SK-N-SH (cell line): ENCODE results near the gene TICAM2. TPM values are rescaled to one million over a fixed set of nuclear protein-coding genes. Genes with fewer than 3 reads are reported as not detected.

Experiments used
- CTCF ChIA-PET: fragments of 300-600, 350-600 bp; formaldehyde crosslinking; extraction: SDS; loops from one replicate; lab custom pipeline; 2021; lab: Yijun Ruan, JAX
- POLR2A ChIA-PET: fragments of 350-600 bp; sonication (Branson Sonifier 250); formaldehyde crosslinking; extraction: SDS; loops from one replicate; lab custom pipeline; 2020; ENCODE audit warnings: antibody characterized with exemption, inconsistent platforms; lab: Yijun Ruan, JAX
- DNase-seq: peaks from one replicate; pipeline ENCODE4 v3.0.0; 2012
- H2AFZ ChIP-seq: fragments of 200-600 bp; sonication (generic); 2 replicates; pipeline ENCODE4 v1.8.1; 2016; ENCODE audit warnings: antibody characterized with exemption, mild to moderate bottlenecking, low read depth
- H3F3A ChIP-seq: fragments of 200-600 bp; sonication (generic); replicated peaks from 2 replicates; pipeline ENCODE3; 2016; ENCODE audit warnings: antibody characterized with exemption, mild to moderate bottlenecking; ENCODE audit not compliant: insufficient read depth
- H3K27ac ChIP-seq, 2 experiments: fragments of 200-500 bp in 1 of 2; fragments of 200-600 bp in 1 of 2; sonication (Bioruptor generic) in 1 of 2; sonication (generic), shearing (Covaris generic) in 1 of 2; 2 replicates each; pipeline versions ENCODE4 v1.5.1 to v1.6.1; 2014 to 2016; ENCODE audit warnings: low read depth in 2 of 2, inconsistent platforms in 1 of 2, low read length in 1 of 2, mild to moderate bottlenecking in 1 of 2, mixed read lengths in 1 of 2
- H3K27me3 ChIP-seq: fragments of 200-600 bp; sonication (generic), shearing (Covaris generic); 2 replicates; pipeline ENCODE4 v1.6.1; 2016; ENCODE audit warnings: mixed run types; ENCODE audit not compliant: insufficient read depth
- H3K36me3 ChIP-seq, 2 experiments: fragments of 200-500 bp in 1 of 2; fragments of 200-600 bp in 1 of 2; sonication (Bioruptor generic) in 1 of 2; sonication (generic) in 1 of 2; replicated peaks in 1 of 2; 2 replicates each; pipeline versions ENCODE3 to v1.5.1; 2014 to 2016; ENCODE audit warnings: low read length in 1 of 2, mild to moderate bottlenecking in 1 of 2; ENCODE audit not compliant: insufficient read depth in 2 of 2, control insufficient read depth in 1 of 2
- H3K4me1 ChIP-seq, 2 experiments: fragments of 200-500 bp in 1 of 2; fragments of 200-600 bp in 1 of 2; sonication (Bioruptor generic) in 1 of 2; sonication (generic), shearing (Covaris generic) in 1 of 2; 2 replicates each; pipeline versions ENCODE4 v1.5.1 to v1.6.1; 2014 to 2016; ENCODE audit warnings: low read depth in 1 of 2, low read length in 1 of 2, mixed run types in 1 of 2; ENCODE audit not compliant: insufficient read depth in 2 of 2, control insufficient read depth in 1 of 2
- H3K4me2 ChIP-seq: fragments of 200-600 bp; sonication (generic), shearing (Covaris generic); 2 replicates; pipeline ENCODE4 v1.6.1; 2017; ENCODE audit warnings: mixed run types
- H3K4me3 ChIP-seq, 2 experiments: fragments of 200-500 bp in 1 of 2; fragments of 200-600 bp in 1 of 2; sonication (Bioruptor generic) in 1 of 2; sonication (generic), shearing (Covaris generic) in 1 of 2; 2 replicates each; pipeline versions ENCODE4 v1.5.1 to v1.8.1; 2014 to 2016; ENCODE audit warnings: low read depth in 2 of 2, inconsistent platforms in 1 of 2, low read length in 1 of 2, mild to moderate bottlenecking in 1 of 2, mixed read lengths in 1 of 2, moderate library complexity in 1 of 2
- H3K79me2 ChIP-seq: fragments of 200-600 bp; sonication (generic); 2 replicates; pipeline ENCODE4 v1.8.1; 2017; ENCODE audit warnings: mild to moderate bottlenecking; ENCODE audit not compliant: insufficient read depth
- H3K9ac ChIP-seq: fragments of 200-600 bp; sonication (generic); 2 replicates; pipeline ENCODE4 v1.6.1; 2017; ENCODE audit warnings: mixed run types
- H3K9me2 ChIP-seq: fragments of 200-600 bp; sonication (generic); 2 replicates; pipeline ENCODE4 v1.6.1; 2017; ENCODE audit warnings: mixed run types
- H3K9me3 ChIP-seq: fragments of 200-600 bp; sonication (generic); 2 replicates; pipeline ENCODE4 v1.6.1; 2017; ENCODE audit warnings: mixed run types, mild to moderate bottlenecking, moderate library complexity
- H4K20me1 ChIP-seq: fragments of 200-600 bp; sonication (generic); 2 replicates; pipeline ENCODE4 v1.6.1; 2017; ENCODE audit warnings: mild to moderate bottlenecking, mixed run types; ENCODE audit not compliant: insufficient read depth
- CHD2 ChIP-seq: fragments of 150-350 bp; IDR thresholded peaks from 2 replicates; pipeline ENCODE4 v1.6.1; 2018; ENCODE audit warnings: low read length; ENCODE audit not compliant: partially characterized antibody
- ELF1 ChIP-seq: IDR thresholded peaks from 2 replicates; pipeline ENCODE4 v1.4.0; 2012
- EZH2phosphoT487 ChIP-seq: fragments of 200-600 bp; sonication (generic); IDR thresholded peaks from 2 replicates; pipeline ENCODE4 v1.6.1; 2017; ENCODE audit warnings: low read depth, mixed run types, mild to moderate bottlenecking, antibody characterized with exemption, moderate library complexity, borderline replicate concordance
- FOSL2 ChIP-seq: IDR thresholded peaks from 2 replicates; pipeline ENCODE4 v1.4.0; 2012; ENCODE audit warnings: low read depth, mild to moderate bottlenecking, moderate library complexity, borderline replicate concordance
- FOXM1 ChIP-seq: IDR thresholded peaks from 2 replicates; pipeline ENCODE4 v1.4.0; 2012; ENCODE audit warnings: low read depth, mild to moderate bottlenecking
- JUND ChIP-seq: IDR thresholded peaks from 2 replicates; pipeline ENCODE4 v1.4.0; 2012
- MXI1 ChIP-seq: IDR thresholded peaks from 2 replicates; pipeline ENCODE4 v1.6.1; 2012; ENCODE audit warnings: mild to moderate bottlenecking, low read depth, low read length, improper control_type of control experiment
- NFIC ChIP-seq: IDR thresholded peaks from 2 replicates; pipeline ENCODE4 v1.4.0; 2012; ENCODE audit warnings: borderline replicate concordance
- NRF1 ChIP-seq: IDR thresholded peaks from 2 replicates; pipeline ENCODE4 v1.6.1; 2012; ENCODE audit warnings: low read depth, mild to moderate bottlenecking, low read length
- PBX3 ChIP-seq: IDR thresholded peaks from 2 replicates; pipeline ENCODE4; 2012
- POLR2AphosphoS5 ChIP-seq: IDR thresholded peaks from 2 replicates; pipeline ENCODE4 v1.6.1; 2012; ENCODE audit warnings: low read depth, low read length
- RCOR1 ChIP-seq: fragments of 150-350 bp; IDR thresholded peaks from 2 replicates; pipeline ENCODE4 v1.6.1; 2017; ENCODE audit warnings: antibody characterized with exemption, low read length
- REST ChIP-seq: IDR thresholded peaks from 2 replicates; pipeline ENCODE4 v1.6.1; 2012; ENCODE audit warnings: mild to moderate bottlenecking, low read depth, low read length, moderate library complexity
- SMC3 ChIP-seq: IDR thresholded peaks from 2 replicates; pipeline ENCODE4 v1.6.1; 2012; ENCODE audit warnings: low read depth, low read length, improper control_type of control experiment
- TCF12 ChIP-seq: IDR thresholded peaks from 2 replicates; pipeline ENCODE4 v1.4.0; 2012
- USF2 ChIP-seq: fragments of 150-350 bp; IDR thresholded peaks from 2 replicates; pipeline ENCODE4 v1.6.1; 2017; ENCODE audit warnings: antibody characterized with exemption, low read length, low read depth, borderline replicate concordance
- YY1 ChIP-seq: IDR thresholded peaks from 2 replicates; pipeline ENCODE4 v1.4.0; 2012; ENCODE audit warnings: low read depth, mild to moderate bottlenecking
- WGBS: methylation state at CpG from one replicate; pipeline ENCODE4 v1.1.6; 2017; ENCODE audit warnings: low lambda C conversion rate; 5-methylcytosine and 5-hydroxymethylcytosine counted together
- polyA plus RNA-seq, 3 experiments: library from polyadenylated mRNA; depleted of rRNA; stranded (reverse); fragments of >200 nt; gene quantifications; 2 replicates each; pipeline ENCODE4 v1.2.3, GENCODE V29; 2012

The TICAM2 gene
- polyA plus RNA-seq, 1 of the 3 experiments (the other 2 are of a cell fraction), result not detected

- DNase-seq, result no peak
- H3K9ac ChIP-seq, result no peak overlapping the region
- 0 out of 2 replicates have a peak, but pooled peaks cover 3% of the 10 kb centered on the region for H3K9me3 ChIP-seq
- no peak overlapping the region for H3K4me3 ChIP-seq
- H2AFZ ChIP-seq, result no peak overlapping the region
- H3F3A ChIP-seq, result peaks cover 18% of the 10 kb centered on the region
- no peak overlapping the region for H3K4me2 ChIP-seq
- no peaks in the 10 kb centered on the region for H3K27me3 ChIP-seq
- H4K20me1 ChIP-seq, result no peaks in the 10 kb centered on the region
- no peaks in the 10 kb centered on the region for H3K79me2 ChIP-seq
- ChIA-PET POLR2A (no interaction called here), CTCF (interaction anchor here (1.0 to 1.9 kb wide), 4 partner anchors 9 to 270 kb away, joined by 4 to 8 read pairs (median 4); no protein-coding TSS in a partner anchor)
- peaks cover 0 to 10% of the 10 kb centered on the region in 2 experiments; a peak in 1 of 4 replicates for H3K4me1 ChIP-seq
- no peaks in the 10 kb centered on the region for H3K9me2 ChIP-seq
- TF ChIP-seq YY1, result no peak
- peak; percentile 56; the same call in 1 of the 2 replicates for TF ChIP-seq FOSL2
- TF ChIP-seq EZH2phosphoT487, result no peak
- peak; percentile 69 for TF ChIP-seq TCF12
- 0 out of 2 replicates have a peak, but pooled peaks have one; percentile 12 for TF ChIP-seq PBX3
- peak; percentile 50; the same call in 1 of the 2 replicates for TF ChIP-seq NFIC
- peak; percentile 71 for TF ChIP-seq JUND
- H3K27ac ChIP-seq, result peak overlapping the region in 1 of 2 experiments; percentile 29; a peak in 1 of 4 replicates
- H3K36me3 ChIP-seq, result peaks cover 0 to 7% of the 10 kb centered on the region in 2 experiments
- 57% methylated on average over 2 of the region's 2 CpGs for WGBS
Measured at GRCh38 chr5:115573133-115573532, 29.1 kb downstream of the TICAM2 start.

- TF ChIP-seq ELF1 (no peak), YY1 (no peak), CHD2 (no peak), SMC3 (no peak)
- 91% methylated on average over 5 of the region's 5 CpGs for WGBS
- H3K36me3 ChIP-seq, result no peaks in the 10 kb centered on the region
- no peak overlapping the region for H3K4me2 ChIP-seq
- H3K27ac ChIP-seq, result no peak overlapping the region
- ChIA-PET POLR2A (no interaction called here), CTCF (interaction anchor here (3.4 kb wide), 1 partner anchor 262 kb away, joined by 26 read pairs; no protein-coding TSS in a partner anchor)
- H3K79me2 ChIP-seq, result no peaks in the 10 kb centered on the region
- H3K27me3 ChIP-seq, result no peaks in the 10 kb centered on the region
- peaks cover 0 to 10% of the 10 kb centered on the region in 2 experiments; a peak in 1 of 4 replicates for H3K4me1 ChIP-seq
- no peak overlapping the region for H3K9ac ChIP-seq
- H3K9me3 ChIP-seq, result no peaks in the 10 kb centered on the region
- peaks cover 14% of the 10 kb centered on the region for H3F3A ChIP-seq
- H3K4me3 ChIP-seq, result no peak overlapping the region
- DNase-seq, result no peak
- no peaks in the 10 kb centered on the region for H3K9me2 ChIP-seq
- H4K20me1 ChIP-seq, result no peaks in the 10 kb centered on the region
- no peak overlapping the region for H2AFZ ChIP-seq
Measured at GRCh38 chr5:115571441-115571878, 30.8 kb downstream of the TICAM2 start.

GRCh38 chr5:115568668-115569067 lies 33.6 kb downstream of the TICAM2 start:
- Histone ChIP-seq H2AFZ (no peak overlapping the region), H3F3A (peaks cover 8% of the 10 kb centered on the region), H3K4me1 (peaks cover 0 to 6% of the 10 kb centered on the region in 2 experiments; a peak in 1 of 4 replicates), H3K4me2 (no peak overlapping the region), H3K27ac (no peak overlapping the region), H3K4me3 (no peak overlapping the region), H3K9ac (no peak overlapping the region), H3K9me2 (no peaks in the 10 kb centered on the region), H3K36me3 (no peaks in the 10 kb centered on the region), H4K20me1 (no peaks in the 10 kb centered on the region), H3K79me2 (no peaks in the 10 kb centered on the region), H3K9me3 (no peaks in the 10 kb centered on the region), H3K27me3 (no peaks in the 10 kb centered on the region)
- WGBS, result 61% methylated on average over 1 of the region's 1 CpG
- POLR2A ChIA-PET, result no interaction called here
- CTCF ChIA-PET, result interaction anchor here (0.7 to 3.4 kb wide), 2 partner anchors 259 to 422 kb away, joined by 3 to 26 read pairs; no protein-coding TSS in a partner anchor
- DNase-seq, result no peak
- TF ChIP-seq POLR2AphosphoS5, result no peak
- no peak for TF ChIP-seq JUND
- no peak for TF ChIP-seq FOXM1
- TF ChIP-seq RCOR1, result no peak
- no peak for TF ChIP-seq USF2
- no peak for TF ChIP-seq MXI1
- no peak for TF ChIP-seq NRF1
- no peak for TF ChIP-seq REST
